Measurements from ENCODE around the gene PTCD2. TPM values are rescaled to one million over a fixed set of nuclear protein-coding genes. Genes with fewer than 3 reads are reported as not detected.

Gene PTCD2
- total RNA-seq, 2 experiments from 2014 or later: 11.7 to 17.9 TPM

DNA sequence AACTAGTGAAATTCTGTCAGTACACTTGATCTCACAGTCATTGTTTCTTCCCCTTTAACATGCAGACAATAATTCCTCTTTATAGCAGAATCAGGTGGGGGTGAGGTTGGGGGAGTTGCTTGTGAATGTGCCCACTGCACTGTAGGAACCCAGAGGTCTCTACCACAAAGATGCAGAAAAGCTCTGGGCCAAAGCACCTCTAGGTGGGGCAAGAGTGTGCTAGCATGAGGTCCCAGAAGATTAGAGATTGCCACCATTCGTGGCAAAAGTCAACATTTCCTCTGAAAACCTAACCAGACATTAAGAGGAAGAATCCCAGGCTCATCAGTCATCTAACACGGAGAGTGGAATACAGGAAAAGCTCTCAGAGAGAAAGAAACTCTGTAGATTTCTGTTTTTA, 74.5 kb downstream of the PTCD2 start:
- CTCF ChIA-PET (ENCODE audit: unreplicated experiment): no interaction called here
- peak; percentile 6 for DNase-seq (ENCODE audit: low spot score)
- Histone ChIP-seq H3K27ac (ENCODE audit: low read depth, low read length, poor library complexity, severe bottlenecking) (no peak overlapping the region), H3K4me3 (ENCODE audit: low read depth, low read length, poor library complexity, severe bottlenecking) (no peak overlapping the region), H3K9me3 (ENCODE audit: low read length) (no peaks in the 10 kb centered on the region), H3K9me2 (ENCODE audit: insufficient read depth, low read length) (no peaks in the 10 kb centered on the region), H4K20me1 (ENCODE audit: insufficient read depth, low read length) (no peaks in the 10 kb centered on the region), H2AFZ (ENCODE audit: low read length) (no peak overlapping the region), H3K36me3 (ENCODE audit: insufficient read depth, low read length) (no peaks in the 10 kb centered on the region), H3K79me2 (ENCODE audit: insufficient read depth, low read depth, low read length) (no peaks in the 10 kb centered on the region), H3K4me2 (ENCODE audit: low read length) (no peak overlapping the region), H3K4me1 (ENCODE audit: insufficient read depth, low read length, poor library complexity, severe bottlenecking) (no peaks in the 10 kb centered on the region)
- no TSS peak for BruUV-seq (replicated peaks)
- intact Hi-C loops (cut with micrococcal nuclease; ENCODE audit: unreplicated experiment): no loop called here
- POLR2A ChIA-PET: interaction anchor here (0.7 kb wide), 1 partner anchor 1447 kb away, joined by 4 read pairs; no protein-coding TSS in a partner anchor
- TF ChIP-seq, protein P1, sequence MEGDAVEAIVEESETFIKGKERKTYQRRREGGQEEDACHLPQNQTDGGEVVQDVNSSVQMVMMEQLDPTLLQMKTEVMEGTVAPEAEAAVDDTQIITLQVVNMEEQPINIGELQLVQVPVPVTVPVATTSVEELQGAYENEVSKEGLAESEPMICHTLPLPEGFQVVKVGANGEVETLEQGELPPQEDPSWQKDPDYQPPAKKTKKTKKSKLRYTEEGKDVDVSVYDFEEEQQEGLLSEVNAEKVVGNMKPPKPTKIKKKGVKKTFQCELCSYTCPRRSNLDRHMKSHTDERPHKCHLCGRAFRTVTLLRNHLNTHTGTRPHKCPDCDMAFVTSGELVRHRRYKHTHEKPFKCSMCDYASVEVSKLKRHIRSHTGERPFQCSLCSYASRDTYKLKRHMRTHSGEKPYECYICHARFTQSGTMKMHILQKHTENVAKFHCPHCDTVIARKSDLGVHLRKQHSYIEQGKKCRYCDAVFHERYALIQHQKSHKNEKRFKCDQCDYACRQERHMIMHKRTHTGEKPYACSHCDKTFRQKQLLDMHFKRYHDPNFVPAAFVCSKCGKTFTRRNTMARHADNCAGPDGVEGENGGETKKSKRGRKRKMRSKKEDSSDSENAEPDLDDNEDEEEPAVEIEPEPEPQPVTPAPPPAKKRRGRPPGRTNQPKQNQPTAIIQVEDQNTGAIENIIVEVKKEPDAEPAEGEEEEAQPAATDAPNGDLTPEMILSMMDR (conservative IDR thresholded peaks at IDR 0.05; ENCODE audit: low read length): peak; percentile 50
- TF ChIP-seq EZH2phosphoT487 (IDR thresholded peaks at IDR 0.05; ENCODE audit: borderline replicate concordance, low read depth, low read length): no peak

- intact Hi-C loops (cut with micrococcal nuclease; ENCODE audit: unreplicated experiment): no loop called here
- no peak for TF ChIP-seq EZH2phosphoT487 (IDR thresholded peaks at IDR 0.05; ENCODE audit: borderline replicate concordance, low read depth, low read length)
- TF ChIP-seq, protein P1 (conservative IDR thresholded peaks at IDR 0.05; ENCODE audit: low read length): no peak
- no peaks in the 10 kb centered on the region for H3K36me3 ChIP-seq (ENCODE audit: insufficient read depth, low read length)
- no peak overlapping the region for H3K27ac ChIP-seq (ENCODE audit: low read depth, low read length, poor library complexity, severe bottlenecking)
- H3K79me2 ChIP-seq (ENCODE audit: insufficient read depth, low read depth, low read length): no peaks in the 10 kb centered on the region
- DNase-seq (ENCODE audit: low spot score): no peak
- H2AFZ ChIP-seq (ENCODE audit: low read length): no peak overlapping the region
- no peaks in the 10 kb centered on the region for H3K9me2 ChIP-seq (ENCODE audit: insufficient read depth, low read length)
- CTCF ChIA-PET (ENCODE audit: unreplicated experiment): no interaction called here
- no peaks in the 10 kb centered on the region for H3K9me3 ChIP-seq (ENCODE audit: low read length)
- no peak overlapping the region for H3K4me3 ChIP-seq (ENCODE audit: low read depth, low read length, poor library complexity, severe bottlenecking)
- POLR2A ChIA-PET: interaction anchor here (0.7 to 1.1 kb wide), 2 partner anchors 30 to 31 kb away, joined by 3 to 6 read pairs; no protein-coding TSS in a partner anchor
- H3K4me2 ChIP-seq (ENCODE audit: low read length): no peak overlapping the region
- no peaks in the 10 kb centered on the region for H4K20me1 ChIP-seq (ENCODE audit: insufficient read depth, low read length)
- BruUV-seq (replicated peaks): no TSS peak
- H3K4me1 ChIP-seq (ENCODE audit: insufficient read depth, low read length, poor library complexity, severe bottlenecking): no peaks in the 10 kb centered on the region
These were observed 77.7 kb downstream of the PTCD2 start for GRCh38 chr5:72397836-72398235.

DNA sequence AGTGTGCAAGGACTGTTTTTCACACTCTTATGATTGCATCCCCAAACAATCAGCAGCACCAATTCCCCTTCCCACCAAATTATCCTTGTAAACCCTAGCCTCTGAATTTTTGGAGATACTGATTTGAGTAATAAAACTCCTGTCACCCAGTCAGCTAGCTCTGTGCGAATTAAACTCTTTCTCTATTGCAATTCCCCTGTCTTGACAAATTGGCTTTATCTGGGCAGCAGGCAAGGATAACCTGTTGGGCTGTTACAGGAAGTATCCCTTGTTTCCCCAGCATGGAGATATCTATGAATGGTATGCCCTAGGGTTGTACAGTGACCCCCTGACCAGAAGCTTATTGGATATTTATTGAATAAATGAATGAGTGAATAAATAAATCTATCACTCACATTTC, 80.8 kb downstream of the PTCD2 start:
- ChIA-PET CTCF (ENCODE audit: unreplicated experiment) (no interaction called here), POLR2A (no interaction called here)
- no peak for DNase-seq (ENCODE audit: low spot score)
- H3K4me3 ChIP-seq (ENCODE audit: low read depth, low read length, poor library complexity, severe bottlenecking): no peak overlapping the region
- no peak overlapping the region for H2AFZ ChIP-seq (ENCODE audit: low read length)
- BruUV-seq (replicated peaks): no TSS peak
- no peaks in the 10 kb centered on the region for H3K79me2 ChIP-seq (ENCODE audit: insufficient read depth, low read depth, low read length)
- H4K20me1 ChIP-seq (ENCODE audit: insufficient read depth, low read length): no peaks in the 10 kb centered on the region
- H3K27ac ChIP-seq (ENCODE audit: low read depth, low read length, poor library complexity, severe bottlenecking): no peak overlapping the region
- TF ChIP-seq, protein P1 (conservative IDR thresholded peaks at IDR 0.05; ENCODE audit: low read length): no peak
- TF ChIP-seq EZH2phosphoT487 (IDR thresholded peaks at IDR 0.05; ENCODE audit: borderline replicate concordance, low read depth, low read length): no peak
- no peaks in the 10 kb centered on the region for H3K9me3 ChIP-seq (ENCODE audit: low read length)
- no peaks in the 10 kb centered on the region for H3K4me1 ChIP-seq (ENCODE audit: insufficient read depth, low read length, poor library complexity, severe bottlenecking)
- no peaks in the 10 kb centered on the region for H3K36me3 ChIP-seq (ENCODE audit: insufficient read depth, low read length)
- no peak overlapping the region for H3K4me2 ChIP-seq (ENCODE audit: low read length)
- H3K9me2 ChIP-seq (ENCODE audit: insufficient read depth, low read length): no peaks in the 10 kb centered on the region
- intact Hi-C loops (cut with micrococcal nuclease; ENCODE audit: unreplicated experiment): loop anchor here (10.0 kb wide), 1 partner anchor 84 kb away; no protein-coding TSS in a partner anchor
